ENCODE measurements around the gene TENM4. TPM values are rescaled to one million over a fixed set of nuclear protein-coding genes. Genes with fewer than 3 reads are reported as not detected.

TENM4 gene
- polyA plus RNA-seq, 1 experiment: 5.5 TPM

DNA sequence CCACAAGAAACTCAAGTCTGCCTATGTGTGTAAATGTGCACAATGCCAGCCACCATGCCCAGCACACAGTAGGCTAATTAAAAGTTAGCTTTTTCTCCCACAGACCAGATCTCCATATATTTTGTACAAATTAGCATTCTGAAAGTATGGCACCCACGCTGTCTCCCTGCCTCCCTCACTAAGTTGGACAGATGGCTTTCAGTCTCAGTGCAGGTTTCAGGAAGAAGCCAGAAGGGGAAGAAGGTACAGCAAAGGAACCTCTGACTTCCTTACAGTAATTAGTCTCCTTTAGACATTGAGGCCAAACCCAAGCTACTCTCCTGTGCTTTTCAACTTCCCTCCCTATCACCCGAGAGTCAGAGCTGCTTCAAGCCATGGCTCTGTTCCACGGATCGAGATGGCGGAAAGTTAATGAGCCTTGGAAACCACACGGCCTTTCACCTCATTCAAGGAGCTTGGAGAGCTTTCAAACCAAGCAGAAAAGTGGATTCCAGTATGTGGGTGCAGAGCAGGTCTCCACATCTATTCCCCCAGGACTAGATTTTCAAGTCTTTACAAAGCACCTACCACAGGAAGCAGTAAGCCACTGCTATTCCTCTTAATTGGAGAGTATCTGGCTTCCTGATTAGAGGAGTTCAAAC, 645.1 kb downstream of the TENM4 start:
- POLR2A ChIA-PET: interaction anchor here (0.5 to 1.8 kb wide), 2 partner anchors 11 to 26 kb away, joined by 3 to 6 read pairs; no protein-coding TSS in a partner anchor
- TF ChIP-seq CTCF (IDR thresholded peaks at IDR 0.05; ENCODE audit: low read depth, low read length): no peak
- Histone ChIP-seq H3K27ac (ENCODE audit: low read depth, low read length) (peak overlapping the region; percentile 92), H3K4me3 (ENCODE audit: low read depth, low read length) (no peak overlapping the region), H3K9me3 (ENCODE audit: control insufficient read depth, insufficient read depth, low read length) (no peaks in the 10 kb centered on the region), H3K27me3 (ENCODE audit: control insufficient read depth, insufficient read depth, low read length) (no peaks in the 10 kb centered on the region)
- DNase-seq (ENCODE audit: low read depth, low spot score): no peak
- CTCF ChIA-PET: interaction anchor here (0.8 to 9.5 kb wide), 3 partner anchors 15 to 149 kb away, joined by 3 to 57 read pairs (median 3); no protein-coding TSS in a partner anchor

GRCh38 chr11:78791964-78792363, 648.9 kb downstream of the TENM4 start:
- Histone ChIP-seq H3K9me3 (ENCODE audit: control insufficient read depth, insufficient read depth, low read length) (no peaks in the 10 kb centered on the region), H3K27me3 (ENCODE audit: control insufficient read depth, insufficient read depth, low read length) (no peaks in the 10 kb centered on the region), H3K4me3 (ENCODE audit: low read depth, low read length) (no peak overlapping the region), H3K27ac (ENCODE audit: low read depth, low read length) (no peak overlapping the region)
- ChIA-PET POLR2A (no interaction called here), CTCF (interaction anchor here (1.6 to 3.5 kb wide), 2 partner anchors 8 to 146 kb away, joined by 8 to 15 read pairs; no protein-coding TSS in a partner anchor)
- DNase-seq (ENCODE audit: low read depth, low spot score): no peak
- no peak for TF ChIP-seq CTCF (IDR thresholded peaks at IDR 0.05; ENCODE audit: low read depth, low read length)

GRCh38 chr11:78791254-78791653, 649.6 kb downstream of the TENM4 start:
- no peak for DNase-seq (ENCODE audit: low read depth, low spot score)
- H3K9me3 ChIP-seq (ENCODE audit: control insufficient read depth, insufficient read depth, low read length): no peaks in the 10 kb centered on the region; the same call in 1 of the 2 replicates
- no peak overlapping the region for H3K4me3 ChIP-seq (ENCODE audit: low read depth, low read length)
- ChIA-PET POLR2A (interaction anchor here (0.6 kb wide), 1 partner anchor 10 kb away, joined by 4 read pairs; no protein-coding TSS in a partner anchor), CTCF (interaction anchor here (0.7 to 3.5 kb wide), 3 partner anchors 9 to 145 kb away, joined by 3 to 15 read pairs (median 8); no protein-coding TSS in a partner anchor)
- no peak overlapping the region for H3K27ac ChIP-seq (ENCODE audit: low read depth, low read length)
- H3K27me3 ChIP-seq (ENCODE audit: control insufficient read depth, insufficient read depth, low read length): no peaks in the 10 kb centered on the region
- TF ChIP-seq CTCF (IDR thresholded peaks at IDR 0.05; ENCODE audit: low read depth, low read length): no peak

GRCh38 chr11:78790784-78791183, 650.0 kb downstream of the TENM4 start:
- H3K9me3 ChIP-seq (ENCODE audit: control insufficient read depth, insufficient read depth, low read length): no peaks in the 10 kb centered on the region; the same call in 1 of the 2 replicates
- no peak for TF ChIP-seq CTCF (IDR thresholded peaks at IDR 0.05; ENCODE audit: low read depth, low read length)
- peak overlapping the region; percentile 49 for H3K27ac ChIP-seq (ENCODE audit: low read depth, low read length)
- DNase-seq (ENCODE audit: low read depth, low spot score): no peak
- CTCF ChIA-PET: interaction anchor here (0.5 to 3.5 kb wide), 3 partner anchors 9 to 145 kb away, joined by 3 to 15 read pairs (median 8); no protein-coding TSS in a partner anchor
- POLR2A ChIA-PET: interaction anchor here (0.6 kb wide), 1 partner anchor 10 kb away, joined by 4 read pairs; no protein-coding TSS in a partner anchor
- H3K27me3 ChIP-seq (ENCODE audit: control insufficient read depth, insufficient read depth, low read length): no peaks in the 10 kb centered on the region
- no peak overlapping the region for H3K4me3 ChIP-seq (ENCODE audit: low read depth, low read length)

DNA sequence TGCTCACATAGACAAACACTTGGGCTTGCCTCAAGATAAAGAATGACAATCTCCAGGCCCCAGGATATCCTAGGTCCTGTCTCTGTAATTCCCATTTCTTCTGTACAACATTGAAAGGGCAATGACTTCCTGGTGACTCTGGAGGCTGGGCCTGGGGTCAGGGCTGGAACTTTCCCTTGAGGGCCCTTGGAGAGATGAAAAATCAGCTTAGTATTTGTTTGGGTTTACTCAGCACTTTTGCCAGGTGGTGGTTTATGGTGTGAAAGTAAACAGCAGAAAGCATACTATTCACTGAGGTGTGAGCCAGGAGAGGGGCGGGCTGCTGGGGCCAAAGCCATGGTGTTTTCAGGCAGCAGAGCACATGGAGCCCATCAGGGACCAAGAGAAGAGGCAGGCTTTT, 651.5 kb downstream of the TENM4 start:
- POLR2A ChIA-PET: no interaction called here
- Histone ChIP-seq H3K27ac (ENCODE audit: low read depth, low read length) (no peak overlapping the region), H3K9me3 (ENCODE audit: control insufficient read depth, insufficient read depth, low read length) (no peaks in the 10 kb centered on the region; the same call in 1 of the 2 replicates), H3K27me3 (ENCODE audit: control insufficient read depth, insufficient read depth, low read length) (no peaks in the 10 kb centered on the region), H3K4me3 (ENCODE audit: low read depth, low read length) (no peak overlapping the region)
- TF ChIP-seq CTCF (IDR thresholded peaks at IDR 0.05; ENCODE audit: low read depth, low read length): no peak
- CTCF ChIA-PET: interaction anchor here (1.2 kb wide), 1 partner anchor 9 kb away, joined by 5 read pairs; no protein-coding TSS in a partner anchor
- no peak for DNase-seq (ENCODE audit: low read depth, low spot score)
